22Rv1 (cell line): Measurements from ENCODE around the gene MCM10.
"Not testable (repeated sequence)": the region's sequence is repeated elsewhere in the genome, so short reads cannot be mapped to it uniquely, and the experiment has no call there.

Experiments used
- H3K27ac ChIP-seq: fragments of 450-650 bp; 2 replicates; pipeline ENCODE4 v1.5.1; 2017
- ZFX ChIP-seq: fragments of 450-650 bp; IDR thresholded peaks from 2 replicates; pipeline ENCODE4 v1.6.1; 2017; ENCODE audit warnings: antibody characterized with exemption, borderline replicate concordance
- TF ChIP-seq, protein P1 (sequence below): fragments of 450-650 bp; IDR thresholded peaks from 2 replicates; pipeline ENCODE4 v1.5.1; 2017; ENCODE audit warnings: mild to moderate bottlenecking

Gene MCM10

DNA sequence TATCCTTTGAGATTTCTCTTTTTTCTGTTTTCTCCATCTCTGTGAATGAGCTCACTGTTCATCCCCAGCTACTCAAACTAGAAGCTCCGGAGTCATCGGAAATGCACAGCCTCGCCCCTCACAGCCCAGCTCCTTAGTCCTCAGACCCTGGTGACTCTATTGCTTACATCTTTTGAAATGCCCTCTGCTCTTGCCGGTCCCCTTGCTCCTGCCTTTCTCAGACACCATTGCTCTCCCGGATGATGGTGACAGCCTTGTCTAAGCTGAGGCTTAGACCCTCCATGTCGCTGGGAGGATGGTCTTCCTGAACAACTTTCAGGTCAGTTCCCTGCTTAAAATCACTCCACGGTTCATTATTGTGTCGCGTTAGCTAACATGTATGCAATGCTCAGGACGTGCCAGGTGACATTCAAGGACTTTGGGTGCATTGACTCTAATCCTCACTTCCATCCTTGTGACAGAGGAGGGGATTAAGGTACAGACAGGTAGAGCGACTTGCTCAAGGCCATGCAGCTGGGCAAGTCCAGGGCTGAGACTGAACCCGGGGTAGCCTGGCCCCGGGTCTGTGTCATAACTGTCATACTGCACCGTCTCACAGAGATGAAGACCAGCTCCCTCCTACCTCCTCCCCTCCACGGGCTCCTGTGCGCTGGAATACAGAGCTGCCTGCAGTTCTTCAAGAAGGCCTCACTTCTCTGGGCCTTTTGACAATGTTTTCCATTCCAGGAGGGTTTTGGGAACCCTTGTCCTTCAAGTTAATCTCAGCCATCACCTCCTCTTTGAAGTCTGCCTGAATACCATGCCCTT lies 77.1 kb downstream of the MCM10 start:
- H3K27ac ChIP-seq, result no peak overlapping the region
- TF ChIP-seq ZFX, result no peak
- TF ChIP-seq, protein P1, sequence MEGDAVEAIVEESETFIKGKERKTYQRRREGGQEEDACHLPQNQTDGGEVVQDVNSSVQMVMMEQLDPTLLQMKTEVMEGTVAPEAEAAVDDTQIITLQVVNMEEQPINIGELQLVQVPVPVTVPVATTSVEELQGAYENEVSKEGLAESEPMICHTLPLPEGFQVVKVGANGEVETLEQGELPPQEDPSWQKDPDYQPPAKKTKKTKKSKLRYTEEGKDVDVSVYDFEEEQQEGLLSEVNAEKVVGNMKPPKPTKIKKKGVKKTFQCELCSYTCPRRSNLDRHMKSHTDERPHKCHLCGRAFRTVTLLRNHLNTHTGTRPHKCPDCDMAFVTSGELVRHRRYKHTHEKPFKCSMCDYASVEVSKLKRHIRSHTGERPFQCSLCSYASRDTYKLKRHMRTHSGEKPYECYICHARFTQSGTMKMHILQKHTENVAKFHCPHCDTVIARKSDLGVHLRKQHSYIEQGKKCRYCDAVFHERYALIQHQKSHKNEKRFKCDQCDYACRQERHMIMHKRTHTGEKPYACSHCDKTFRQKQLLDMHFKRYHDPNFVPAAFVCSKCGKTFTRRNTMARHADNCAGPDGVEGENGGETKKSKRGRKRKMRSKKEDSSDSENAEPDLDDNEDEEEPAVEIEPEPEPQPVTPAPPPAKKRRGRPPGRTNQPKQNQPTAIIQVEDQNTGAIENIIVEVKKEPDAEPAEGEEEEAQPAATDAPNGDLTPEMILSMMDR, result no peak

DNA sequence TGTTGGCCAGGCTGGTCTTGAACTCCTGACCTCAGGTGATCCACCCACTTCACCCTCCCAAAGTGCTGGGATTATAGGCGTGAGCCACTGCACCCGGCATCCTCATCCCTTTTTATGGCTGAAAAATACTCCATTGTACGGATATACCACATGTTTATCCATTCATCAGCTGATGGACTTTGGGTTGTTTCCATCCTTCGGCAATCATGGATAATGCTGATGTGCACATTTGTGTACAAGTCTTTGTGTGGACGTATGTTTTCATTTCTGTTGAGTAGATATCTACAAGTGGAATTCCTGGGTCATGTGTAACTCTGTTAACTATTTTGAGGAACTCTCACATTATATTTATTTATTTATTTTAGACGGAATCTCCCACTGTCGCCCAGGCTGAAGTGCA lies 78.6 kb downstream of the MCM10 start:
- H3K27ac ChIP-seq, result no peak overlapping the region
- no peak for TF ChIP-seq ZFX
- TF ChIP-seq, protein P1, result no peak

DNA sequence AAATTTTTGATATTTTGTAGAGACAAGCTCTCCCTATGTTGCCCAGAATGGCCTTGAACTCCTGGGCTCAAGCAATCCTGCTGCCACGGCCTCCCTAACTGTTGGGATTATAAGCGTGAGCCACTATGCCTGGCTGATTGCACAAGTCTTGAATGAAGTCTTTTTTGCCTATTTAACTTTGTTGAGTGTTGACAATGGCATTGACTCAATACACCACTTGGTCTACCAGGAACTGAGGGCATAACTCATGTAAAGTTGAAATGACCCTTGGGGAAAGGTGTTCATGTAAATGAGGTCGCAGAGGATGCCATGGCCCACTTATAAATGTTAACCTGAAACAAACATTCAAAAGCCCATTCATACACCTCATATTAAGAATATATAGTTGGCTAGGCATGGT lies 80.3 kb downstream of the MCM10 start:
- no peak overlapping the region for H3K27ac ChIP-seq
- no peak for TF ChIP-seq ZFX
- TF ChIP-seq, protein P1, result no peak

DNA sequence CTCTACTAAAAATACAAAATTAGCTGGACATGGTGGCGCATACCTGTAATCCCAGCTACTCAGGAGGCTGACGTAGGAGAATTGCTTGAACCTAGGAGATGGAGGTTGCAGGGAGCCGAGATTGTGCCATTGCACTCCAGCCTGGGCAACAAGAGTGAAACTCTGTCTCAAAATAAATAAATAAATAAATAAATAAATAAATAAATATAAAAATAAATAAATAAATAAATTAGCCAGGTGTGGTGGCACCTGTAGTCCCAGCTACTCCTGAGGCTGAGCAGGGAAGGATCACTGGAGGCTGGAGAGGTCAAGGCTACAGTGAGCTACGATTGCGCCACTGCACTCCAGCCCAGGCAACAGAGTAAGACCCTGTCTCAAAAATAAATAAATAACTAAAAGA lies 80.9 kb downstream of the MCM10 start:
- H3K27ac ChIP-seq, result not testable (repeated sequence)

DNA sequence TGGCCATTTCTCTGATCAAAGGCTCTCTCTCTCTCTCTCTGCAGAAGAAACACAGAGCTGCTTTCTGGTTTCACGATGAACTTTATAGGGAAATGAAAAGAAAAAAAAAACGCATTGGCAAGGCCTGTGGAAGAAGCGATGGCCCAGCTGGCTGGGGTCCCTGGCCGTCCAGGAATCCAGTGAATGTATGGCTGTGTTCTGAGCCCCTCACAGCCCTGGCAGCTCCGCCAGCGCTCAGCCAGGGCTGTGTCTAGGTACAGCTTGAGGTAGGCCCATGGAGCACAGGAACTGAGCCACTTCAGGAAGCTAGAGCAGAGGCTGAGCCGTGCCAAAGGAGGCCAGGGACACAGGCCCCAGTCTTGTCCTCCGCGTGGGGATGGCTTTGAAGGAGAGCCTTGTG lies 85.9 kb downstream of the MCM10 start:
- no peak overlapping the region for H3K27ac ChIP-seq
- TF ChIP-seq, protein P1, result no peak
- TF ChIP-seq ZFX, result no peak

DNA sequence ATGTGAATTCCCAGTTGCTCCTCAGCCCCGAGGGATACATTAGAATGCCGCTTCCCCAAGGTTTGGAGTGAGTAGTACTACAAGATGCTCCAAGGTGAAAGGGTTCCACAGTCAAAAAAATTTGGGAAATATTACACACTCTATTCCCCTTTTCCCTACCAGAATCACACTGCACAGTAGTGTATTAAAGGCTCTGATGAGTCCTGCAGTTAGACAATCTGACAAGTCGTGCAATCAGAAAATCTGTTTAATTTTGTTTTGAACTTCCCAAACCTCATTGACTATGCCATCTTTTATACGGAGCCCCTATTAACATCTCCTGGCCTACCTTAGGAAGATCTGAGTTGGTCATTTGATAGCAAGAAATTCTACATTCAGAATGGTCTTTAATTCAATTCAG lies 86.4 kb downstream of the MCM10 start:
- H3K27ac ChIP-seq, result no peak overlapping the region
- TF ChIP-seq, protein P1, result no peak
- TF ChIP-seq ZFX, result no peak

DNA sequence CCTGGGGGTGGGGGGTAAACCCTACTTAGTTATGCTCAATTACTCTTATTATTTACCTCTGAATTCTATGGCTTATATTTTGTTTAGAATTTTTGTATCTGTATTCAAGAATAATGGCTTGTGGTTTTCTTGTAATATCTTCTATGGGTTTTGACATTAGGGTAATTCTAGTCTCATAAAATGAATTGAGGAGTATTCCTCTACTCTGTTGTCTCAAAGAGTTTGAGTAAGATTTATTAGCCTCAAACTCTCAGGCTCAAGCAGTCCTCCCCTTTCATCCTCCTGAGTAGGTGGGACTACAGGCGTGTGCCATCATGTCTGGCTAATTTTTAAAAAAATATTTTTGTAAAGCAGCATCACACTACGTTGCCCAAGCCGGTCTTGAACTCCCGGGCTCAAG lies 92.4 kb downstream of the MCM10 start:
- H3K27ac ChIP-seq, result no peak overlapping the region
- no peak for TF ChIP-seq ZFX
- TF ChIP-seq, protein P1, result no peak

DNA sequence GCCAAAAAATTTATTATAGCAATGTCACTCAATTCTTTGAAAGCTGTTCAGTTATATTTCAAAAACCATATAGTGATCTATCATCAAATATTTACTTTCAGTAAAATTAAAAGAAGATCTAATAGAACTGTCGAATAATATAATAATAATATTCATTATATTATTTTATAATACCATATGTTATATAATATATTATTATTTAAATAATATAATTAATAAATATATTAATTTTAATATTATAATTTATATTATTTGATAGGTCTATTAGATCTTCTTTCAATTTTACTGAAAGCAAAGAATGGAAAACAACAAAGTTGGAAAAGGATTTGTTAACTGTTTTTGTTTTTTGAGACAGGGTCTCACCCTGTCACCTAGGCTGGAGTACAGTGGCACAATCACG lies 95.3 kb downstream of the MCM10 start:
- TF ChIP-seq ZFX, result no peak
- TF ChIP-seq, protein P1, result no peak

More for the DNA sequence above, 95.3 kb downstream of the MCM10 start:
- no peak overlapping the region for H3K27ac ChIP-seq
